GM19238 (cell line): ENCODE results near the gene PHC3.

Experiments used
- DNase-seq: peaks from one replicate; pipeline ENCODE4 v3.0.0; 2011; ENCODE audit warnings: low spot score; ENCODE audit not compliant: insufficient read length

PHC3 gene

GRCh38 chr3:170046269-170047132 lies 135.0 kb downstream of the PHC3 start:
- DNase-seq, result no peak

GRCh38 chr3:170044795-170045244 lies 136.7 kb downstream of the PHC3 start:
- peak; percentile 38 for DNase-seq

- no peak for DNase-seq
These were observed 137.3 kb downstream of the PHC3 start for GRCh38 chr3:170044271-170044670.

DNA sequence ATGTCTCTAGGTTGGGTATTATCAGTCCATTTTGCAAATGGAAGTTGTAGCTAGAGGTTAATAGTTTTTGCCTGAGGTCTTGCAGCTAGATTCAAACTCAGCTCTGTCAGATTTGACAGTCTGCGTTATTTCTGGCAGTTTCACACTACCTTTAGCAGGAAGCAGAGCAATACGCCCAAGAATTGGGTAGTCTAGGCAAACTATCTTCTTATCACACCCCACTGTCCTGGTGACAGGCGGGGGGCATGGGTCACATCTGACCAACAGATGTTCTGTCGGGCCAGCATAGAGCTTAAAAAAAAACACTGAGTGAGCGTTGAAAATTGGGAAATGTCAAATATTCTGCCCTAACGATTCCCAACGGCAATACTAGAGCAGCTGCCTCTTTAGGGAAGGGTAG lies 138.0 kb downstream of the PHC3 start:
- DNase-seq, result no peak

- DNase-seq, result no peak
These were observed 141.1 kb downstream of the PHC3 start for GRCh38 chr3:170040418-170040817.

GRCh38 chr3:170038434-170039110 lies 143.0 kb downstream of the PHC3 start:
- DNase-seq, result no peak
